Ishikawa (cell line): ENCODE measurements around the gene ACE.

Source experiments
- CEBPB ChIP-seq: IDR thresholded peaks from 2 replicates; pipeline ENCODE4 v1.6.1; 2012
- CREB1 ChIP-seq: IDR thresholded peaks from 2 replicates; pipeline ENCODE4 v1.6.1; 2012; ENCODE audit warnings: low read depth
- EGR1 ChIP-seq: IDR thresholded peaks from 2 replicates; pipeline ENCODE4 v1.6.1; 2012
- EP300 ChIP-seq: IDR thresholded peaks from 2 replicates; pipeline ENCODE4 v1.6.1; 2012; ENCODE audit warnings: borderline replicate concordance
- FOXM1 ChIP-seq: IDR thresholded peaks from 2 replicates; pipeline ENCODE4 v1.6.1; 2012; ENCODE audit warnings: low read depth, borderline replicate concordance
- MAX ChIP-seq: IDR thresholded peaks from 2 replicates; pipeline ENCODE4 v1.6.1; 2012
- NFIC ChIP-seq: IDR thresholded peaks from 2 replicates; pipeline ENCODE4 v1.6.1; 2012
- RAD21 ChIP-seq: IDR thresholded peaks from 2 replicates; pipeline ENCODE4 v1.6.1; 2012; ENCODE audit warnings: low read depth
- REST ChIP-seq: IDR thresholded peaks from 2 replicates; pipeline ENCODE4 v1.6.1; 2012; ENCODE audit warnings: low read depth, mild to moderate bottlenecking
- TAF1 ChIP-seq: IDR thresholded peaks from 2 replicates; pipeline ENCODE4 v1.6.1; 2012; ENCODE audit warnings: low read depth, mild to moderate bottlenecking
- TCF12 ChIP-seq: IDR thresholded peaks from 2 replicates; pipeline ENCODE4 v1.6.1; 2012; ENCODE audit warnings: low read depth
- TEAD4 ChIP-seq: IDR thresholded peaks from 2 replicates; pipeline ENCODE4 v1.6.1; 2012
- USF1 ChIP-seq: IDR thresholded peaks from 2 replicates; pipeline ENCODE4 v1.6.1; 2012
- YY1 ChIP-seq: IDR thresholded peaks from 2 replicates; pipeline ENCODE4 v1.6.1; 2012; ENCODE audit warnings: low read depth
- ZBTB7A ChIP-seq: IDR thresholded peaks from 2 replicates; pipeline ENCODE4 v1.6.1; 2012; ENCODE audit warnings: low read depth

Gene ACE

GRCh38 chr17:63474586-63475460 is 2.0 kb upstream of the ACE start:
- TF ChIP-seq EP300 (no peak), CEBPB (no peak), YY1 (no peak), REST (no peak), ZBTB7A (no peak)

- TF ChIP-seq ZBTB7A (no peak), EGR1 (no peak), MAX (no peak), TCF12 (no peak), RAD21 (no peak), EP300 (no peak), YY1 (no peak), REST (no peak), FOXM1 (no peak), NFIC (no peak), TEAD4 (no peak), CREB1 (no peak), USF1 (no peak)
These were observed 1.1 kb upstream of the ACE start for GRCh38 chr17:63475491-63476412.

- TF ChIP-seq REST, result peak; percentile 35; the same call in 1 of the 2 replicates
- TF ChIP-seq TEAD4, result no peak
These were observed 405 bp upstream of the ACE start for GRCh38 chr17:63476459-63476853.

- TF ChIP-seq TAF1, result no peak
- no peak for TF ChIP-seq USF1
- no peak for TF ChIP-seq YY1
- no peak for TF ChIP-seq TEAD4
- no peak for TF ChIP-seq EP300
- TF ChIP-seq REST, result no peak
- no peak; the same call in 1 of the 2 replicates for TF ChIP-seq ZBTB7A
- TF ChIP-seq CREB1, result no peak
- no peak for TF ChIP-seq CEBPB
- TF ChIP-seq MAX, result no peak; the same call in 1 of the 2 replicates
- no peak for TF ChIP-seq FOXM1
- no peak for TF ChIP-seq TCF12
- TF ChIP-seq RAD21, result no peak
- TF ChIP-seq NFIC, result no peak
- no peak for TF ChIP-seq EGR1
These were observed 899 bp downstream of the ACE start for GRCh38 chr17:63477480-63478440.
